Naive thymus-derived CD4-positive, alpha-beta T cell (primary cell): Measurements from ENCODE around the gene VCL. TPM values are rescaled to one million over a fixed set of nuclear protein-coding genes. Genes with fewer than 3 reads are reported as not detected.

Experiments used
- ATAC-seq: fragments of 150-1000 bp; cut with Tn5 transposase; 2 replicates; pipeline ENCODE4 v1.10.0; 2021; ENCODE audit warnings: mild to moderate bottlenecking, moderate library complexity
- CTCF ChIA-PET: fragments of 350-600 bp; sonication (Branson Sonifier 250); formaldehyde crosslinking; loops from one replicate; lab custom pipeline; 2021; ENCODE audit warnings: antibody characterized with exemption; lab: Charles Lee
- POLR2A ChIA-PET: fragments of 350-600 bp; sonication (Branson Sonifier 250); formaldehyde crosslinking; loops from one replicate; lab custom pipeline; 2021; ENCODE audit warnings: antibody characterized with exemption, inconsistent platforms; lab: Charles Lee
- DNase-seq, 9 donors: peaks; one replicate each; pipeline versions ENCODE4 v3.0.0 to v3.0.0-alpha.2; 2020 to 2022; ENCODE audit warnings: mixed read lengths in 1 of 9
- H3K27ac ChIP-seq: one replicate; pipeline ENCODE4 v1.7.0; 2013; ENCODE audit warnings: mild to moderate bottlenecking, low read depth, low read length, moderate library complexity
- H3K27me3 ChIP-seq, 2 donors: one replicate each; pipeline ENCODE4 v1.7.0; 2013; ENCODE audit warnings: low read length in 2 of 2, mild to moderate bottlenecking in 2 of 2, moderate library complexity in 2 of 2; ENCODE audit not compliant: control insufficient read depth in 2 of 2, insufficient read depth in 2 of 2
- H3K36me3 ChIP-seq, 3 experiments: 1 replicate in 2 of 3; 2 replicates in 1 of 3; pipeline ENCODE4 v1.7.0; 2013; ENCODE audit warnings: low read length in 3 of 3, mild to moderate bottlenecking in 3 of 3, moderate library complexity in 1 of 3; ENCODE audit not compliant: insufficient read depth in 3 of 3, control insufficient read depth in 2 of 3
- H3K4me1 ChIP-seq, 2 donors: one replicate each; pipeline ENCODE4 v1.7.0; 2013; ENCODE audit warnings: low read length in 2 of 2, mild to moderate bottlenecking in 2 of 2, moderate library complexity in 1 of 2; ENCODE audit not compliant: control insufficient read depth in 2 of 2, insufficient read depth in 2 of 2
- H3K4me3 ChIP-seq: 2 replicates; pipeline ENCODE4 v1.7.0; 2013; ENCODE audit warnings: mild to moderate bottlenecking, low read length
- H3K9me3 ChIP-seq, 3 experiments: 1 replicate in 2 of 3; 2 replicates in 1 of 3; pipeline ENCODE4 v1.7.0; 2013; ENCODE audit warnings: low read length in 3 of 3; ENCODE audit not compliant: control insufficient read depth in 2 of 3
- H3K27ac Mint-ChIP-seq, 9 donors: one replicate each; pipeline ENCODE4 v1.8.0; 2020 to 2022; ENCODE audit warnings: mixed read lengths in 9 of 9, mild to moderate bottlenecking in 8 of 9, moderate library complexity in 5 of 9, inconsistent platforms in 2 of 9
- H3K27me3 Mint-ChIP-seq, 5 donors: one replicate each; pipeline ENCODE4 v1.8.0; 2021 to 2022; ENCODE audit warnings: mixed read lengths in 5 of 5, mild to moderate bottlenecking in 1 of 5
- H3K36me3 Mint-ChIP-seq, 5 donors: one replicate each; pipeline ENCODE4 v1.8.0; 2020 to 2022; ENCODE audit warnings: mixed read lengths in 5 of 5, mild to moderate bottlenecking in 3 of 5, inconsistent platforms in 1 of 5
- H3K4me1 Mint-ChIP-seq, 7 donors: one replicate each; pipeline ENCODE4 v1.8.0; 2020 to 2022; ENCODE audit warnings: mixed read lengths in 7 of 7, mild to moderate bottlenecking in 3 of 7, inconsistent platforms in 1 of 7
- H3K4me3 Mint-ChIP-seq, 10 donors: one replicate each; pipeline ENCODE4 v1.8.0; 2020 to 2022; ENCODE audit warnings: mild to moderate bottlenecking in 10 of 10, mixed read lengths in 10 of 10, moderate library complexity in 6 of 10, inconsistent platforms in 2 of 10
- H3K9me3 Mint-ChIP-seq, 11 donors: one replicate each; pipeline ENCODE4 v1.8.0; 2020 to 2022; ENCODE audit warnings: mixed read lengths in 11 of 11, mild to moderate bottlenecking in 4 of 11, inconsistent platforms in 1 of 11, moderate library complexity in 1 of 11
- intact Hi-C, 2 donors: fragments of 100-400 bp; cut with micrococcal nuclease; formaldehyde crosslinking; loops; one replicate each; pipeline ENCODE4 v1.15.1; 2023
- polyA plus RNA-seq, 2 donors: library from polyadenylated mRNA; unstranded; fragments of 300-500 nt; fragmentation: Illumina TruSeq; gene quantifications; one replicate each; pipeline ENCODE4 v1.2.3, GENCODE V29; 2021
- total RNA-seq, 6 experiments: library from RNA in 5 of 6; stranded (reverse) in 5 of 6; gene quantifications; 1 replicate in 5 of 6; 2 replicates in 1 of 6; pipeline ENCODE4 v1.2.3 and lab custom pipeline; 2021 to 2026

VCL gene
- total and polyA plus RNA-seq, 7 experiments from 2014 or later, result 9.0 to 67.7 (median 16.5) TPM

DNA sequence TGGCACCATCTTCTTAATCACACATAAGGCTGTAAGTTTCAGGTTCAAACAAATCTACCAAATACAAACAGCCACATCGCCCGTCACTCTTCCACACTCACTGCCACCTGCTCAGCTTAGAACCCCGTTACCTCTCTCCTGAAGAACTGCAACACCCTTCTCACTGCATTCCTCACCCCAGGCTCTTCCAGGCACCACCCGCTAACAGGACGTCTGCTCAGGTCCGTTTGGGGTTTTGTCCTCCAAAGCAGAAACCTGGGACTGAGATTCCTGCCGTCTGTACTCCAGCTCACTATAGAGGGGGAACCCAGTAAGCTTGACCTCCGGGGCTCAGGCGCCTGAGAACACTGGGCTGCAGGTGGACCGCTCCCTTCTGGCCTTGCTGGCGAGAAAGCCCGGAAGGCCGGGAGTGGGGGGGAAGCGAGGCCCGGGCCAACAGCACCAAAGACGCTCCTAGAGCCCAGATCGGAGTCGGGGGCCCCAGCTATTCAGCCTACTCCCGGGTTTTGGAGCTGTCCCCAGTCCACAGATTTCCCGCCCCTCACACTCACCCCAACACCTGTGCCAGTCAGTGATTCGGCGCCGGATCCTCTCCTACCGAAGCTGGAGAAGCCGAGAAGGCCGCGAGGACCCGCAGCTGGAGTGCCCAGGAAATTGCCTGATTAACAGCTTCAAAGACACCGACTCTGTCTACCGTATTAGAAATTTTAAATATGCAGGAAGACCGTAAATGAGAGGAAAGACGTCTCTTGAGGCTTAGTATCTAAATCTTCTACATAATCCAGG is 152.5 kb downstream of the VCL start, which contains the start of gene AP3M1:
Gene AP3M1, minus strand, starts transcription at position 625 of the 786 bp plus-strand sequence. CDS start 12,449 bp downstream, outside the sequence.
- H3K36me3 ChIP-seq, result peaks cover 0 to 11% (median 0%) of the 10 kb centered on the region in 3 experiments
- peaks cover 17 to 28% of the 10 kb centered on the region in 2 donors for H3K4me1 ChIP-seq
- H3K9me3 Mint-ChIP-seq, result no peaks in the 10 kb centered on the region
- H3K9me3 ChIP-seq, result no peaks in the 10 kb centered on the region
- peak within 1 kb of the TSS; percentile 84 for H3K27ac ChIP-seq
- DNase-seq (peak in 3 of 9 donors; percentile 63 to 87 (median 75)), ATAC-seq (peak; percentile 76)
- peak within 1 kb of the TSS in 4 of 9 donors; percentile 43 to 78 (median 53) for H3K27ac Mint-ChIP-seq
- peak within 1 kb of the TSS; percentile 90 for H3K4me3 ChIP-seq
- no peaks in the 10 kb centered on the region for H3K27me3 ChIP-seq
- no peaks in the 10 kb centered on the region for H3K27me3 Mint-ChIP-seq
- ChIA-PET POLR2A (interaction anchor here (0.6 to 2.3 kb wide), 16 partner anchors 13 to 1829 kb away, joined by 3 to 16 read pairs (median 6); partner anchors contain the start of genes SAMD8, VCL and VDAC2), CTCF (interaction anchor here (0.7 to 2.1 kb wide), 5 partner anchors 25 to 65 kb away, joined by 3 to 13 read pairs (median 5); no protein-coding TSS in a partner anchor)
- H3K36me3 Mint-ChIP-seq, result peaks cover 0 to 13% (median 4%) of the 10 kb centered on the region in 5 donors
- intact Hi-C loops, result loop anchor here (1.0 to 5.0 kb wide), 9 partner anchors 84 to 1084 kb away; partner anchors contain the start of genes CAMK2G (in 1 of the 2), P4HA1 (in 1 of the 2), PPP3CB (in 1 of the 2) and VCL (in 1 of the 2)
- H3K4me3 Mint-ChIP-seq, result no peak within 1 kb of the TSS
- peaks cover 39 to 64% (median 55%) of the 10 kb centered on the region in 7 donors for H3K4me1 Mint-ChIP-seq

DNA sequence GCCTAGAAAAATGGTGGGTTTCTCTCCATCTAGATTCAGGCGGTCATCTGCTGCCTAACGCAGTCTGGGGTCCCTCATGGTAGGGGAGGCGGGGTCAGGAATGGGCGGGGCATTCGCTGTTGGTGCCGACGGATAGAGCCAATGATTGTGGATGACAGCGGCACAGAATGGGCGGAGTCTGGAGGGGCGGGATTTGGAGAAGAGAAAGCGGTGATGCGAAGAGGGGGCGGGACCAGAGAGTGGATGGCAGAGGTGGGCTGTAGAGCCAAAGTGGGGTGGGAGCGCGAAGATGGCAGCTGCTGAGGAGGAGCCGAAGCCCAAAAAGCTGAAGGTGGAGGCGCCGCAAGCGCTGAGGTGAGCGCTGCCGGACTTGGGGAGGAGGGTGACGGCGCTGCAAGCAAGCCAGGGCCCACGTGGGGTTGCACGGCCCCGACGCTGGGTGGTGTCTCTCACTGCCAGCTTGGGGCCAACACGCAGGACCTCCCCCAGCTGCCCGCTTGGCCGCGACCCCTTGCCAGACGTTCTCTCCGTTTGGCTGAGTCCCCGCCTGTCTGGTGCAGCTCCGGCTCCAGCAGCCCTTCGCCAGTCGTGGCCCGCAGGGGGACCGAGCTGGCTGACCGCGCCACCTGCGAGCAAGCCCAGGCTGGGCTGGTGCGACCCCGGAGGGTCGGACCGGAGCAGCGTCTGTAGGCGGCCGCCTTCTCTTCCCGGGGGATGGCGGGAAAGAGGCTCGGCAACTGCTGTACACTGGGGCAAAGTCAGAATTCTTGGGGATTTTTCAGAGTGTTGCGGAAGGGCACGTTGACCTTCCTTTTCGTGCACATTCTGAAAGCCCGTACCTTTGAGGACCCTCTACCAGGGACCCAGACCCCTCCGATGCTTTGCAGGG is 153.3 kb downstream of the VCL start, which contains the start of gene ADK:
Gene ADK, plus strand, starts transcription at position 232 of the 889 bp plus-strand sequence. Its CDS starts 58 bp downstream, at position 290.
- H3K4me3 ChIP-seq, result peak within 1 kb of the TSS; percentile 90
- no peaks in the 10 kb centered on the region for H3K9me3 ChIP-seq
- POLR2A ChIA-PET, result interaction anchor here (0.8 to 2.3 kb wide), 14 partner anchors 17 to 1059 kb away, joined by 3 to 16 read pairs (median 7); partner anchors contain the start of genes SAMD8, VCL and VDAC2
- no peaks in the 10 kb centered on the region for H3K9me3 Mint-ChIP-seq
- H3K4me1 Mint-ChIP-seq, result peaks cover 36 to 56% (median 47%) of the 10 kb centered on the region in 7 donors
- DNase-seq (peak; percentile 96 to 100 (median 99)), ATAC-seq (peak; percentile 99)
- peaks cover 0 to 11% (median 0%) of the 10 kb centered on the region in 3 experiments for H3K36me3 ChIP-seq
- H3K27ac ChIP-seq, result peak within 1 kb of the TSS; percentile 84
- intact Hi-C loops, result loop anchor here (1.0 to 5.0 kb wide), 21 partner anchors 18 to 1083 kb away; partner anchors contain the start of genes KAT6B (in 2 of the 2), SAMD8 (in 2 of the 2), VDAC2 (in 2 of the 2) and ZSWIM8 (in 2 of the 2)
- H3K4me1 ChIP-seq, result peaks cover 17 to 24% of the 10 kb centered on the region in 2 donors
- H3K27me3 ChIP-seq, result no peaks in the 10 kb centered on the region
- H3K27me3 Mint-ChIP-seq, result no peaks in the 10 kb centered on the region
- CTCF ChIA-PET, result interaction anchor here (0.6 to 2.1 kb wide), 6 partner anchors 25 to 113 kb away, joined by 3 to 13 read pairs (median 5); no protein-coding TSS in a partner anchor
- peak within 1 kb of the TSS in 5 of 9 donors; percentile 8 to 78 (median 47) for H3K27ac Mint-ChIP-seq
- H3K36me3 Mint-ChIP-seq, result peaks cover 0 to 10% (median 4%) of the 10 kb centered on the region in 5 donors
- no peak within 1 kb of the TSS for H3K4me3 Mint-ChIP-seq

DNA sequence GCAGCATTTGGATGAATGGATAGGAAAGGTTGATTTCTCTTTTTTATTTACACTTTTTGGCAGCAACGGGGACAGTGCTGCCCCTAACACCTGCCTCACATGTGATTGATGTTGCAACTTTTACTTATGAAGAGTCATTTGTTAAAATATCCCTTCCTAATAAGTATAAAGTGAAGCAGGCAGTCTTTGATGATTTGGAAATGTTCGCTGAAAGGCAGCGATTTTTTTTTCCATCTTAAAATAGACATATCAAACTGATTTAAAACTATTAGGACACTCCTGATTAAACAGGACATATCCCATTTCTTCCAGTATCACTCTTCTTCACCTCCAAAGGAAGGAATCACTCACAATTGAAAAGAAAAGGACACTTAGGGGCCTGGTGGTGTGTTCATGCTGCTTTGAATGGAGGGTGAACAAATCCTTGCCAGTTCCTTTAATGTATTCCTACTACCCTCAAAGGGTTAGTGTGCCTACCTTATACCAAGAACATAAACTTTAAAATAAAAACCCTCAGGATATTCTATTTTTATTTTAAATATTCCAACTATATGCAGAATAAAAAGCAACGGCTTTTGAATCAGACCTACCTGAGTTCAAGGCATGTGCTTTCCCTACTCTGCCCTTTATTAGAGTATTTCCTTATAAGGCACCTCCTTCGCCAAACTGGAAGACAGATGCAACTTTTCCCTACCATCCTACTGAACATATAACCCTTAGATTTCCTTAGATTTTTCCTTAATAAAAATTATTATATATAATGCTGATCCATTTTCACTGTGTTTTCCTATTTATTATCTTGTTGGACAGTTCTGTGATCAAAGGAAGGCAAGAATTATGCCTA is 154.2 kb downstream of the VCL start:
- no peaks in the 10 kb centered on the region for H3K9me3 Mint-ChIP-seq
- CTCF ChIA-PET, result interaction anchor here (2.1 kb wide), 1 partner anchor 61 kb away, joined by 13 read pairs; no protein-coding TSS in a partner anchor
- intact Hi-C loops, result loop anchor here (1.0 to 5.0 kb wide), 18 partner anchors 17 to 1082 kb away; partner anchors contain the start of genes KAT6B (in 2 of the 2), SAMD8 (in 2 of the 2), VDAC2 (in 2 of the 2) and ZSWIM8 (in 2 of the 2)

DNA sequence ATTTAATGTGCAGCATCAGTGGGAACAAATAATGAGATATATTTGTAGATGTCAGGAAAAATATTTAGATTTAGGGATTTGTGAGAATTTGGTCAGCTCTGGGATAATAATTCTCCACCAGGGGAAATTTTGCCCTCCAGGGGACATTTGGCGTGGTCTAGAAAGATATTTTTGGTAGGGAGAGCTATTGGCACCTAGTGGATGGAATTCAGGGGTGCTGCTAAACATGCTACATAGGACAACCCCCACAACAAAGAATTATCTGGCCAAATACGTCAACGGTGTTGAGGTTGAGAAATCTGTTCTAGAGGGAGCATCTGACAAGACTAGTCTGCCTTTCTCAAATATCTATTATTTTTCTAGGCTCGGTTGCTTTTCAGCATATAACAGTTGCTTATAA is 155.2 kb downstream of the VCL start:
- ChIA-PET CTCF (no interaction called here), POLR2A (interaction anchor here (1.0 to 1.3 kb wide), 2 partner anchors 33 to 74 kb away, joined by 3 read pairs; no protein-coding TSS in a partner anchor)
- H3K4me3 ChIP-seq, result no peak overlapping the region
- H3K36me3 ChIP-seq, result peaks cover 0 to 11% (median 0%) of the 10 kb centered on the region in 3 experiments
- Mint-ChIP-seq H3K27me3 (no peaks in the 10 kb centered on the region), H3K9me3 (no peaks in the 10 kb centered on the region), H3K27ac (no peak overlapping the region), H3K36me3 (peaks cover 0 to 5% (median 0%) of the 10 kb centered on the region in 5 donors), H3K4me1 (peaks cover 28 to 48% (median 37%) of the 10 kb centered on the region in 7 donors), H3K4me3 (peak overlapping the region in 5 of 10 donors; percentile 4 to 30 (median 5))
- H3K27ac ChIP-seq, result no peak overlapping the region
- no peaks in the 10 kb centered on the region for H3K27me3 ChIP-seq
- ATAC-seq, result no peak
- no peak for DNase-seq
- no peaks in the 10 kb centered on the region for H3K9me3 ChIP-seq
- intact Hi-C loops, result loop anchor here in 1 of 2 donors (5.0 kb wide), 1 partner anchor 1056 kb away; the partner anchor contains the start of gene P4HA1
- H3K4me1 ChIP-seq, result peaks cover 17 to 23% of the 10 kb centered on the region in 2 donors

More for the DNA sequence above, 154.2 kb downstream of the VCL start:
- H3K4me1 ChIP-seq, result peaks cover 17 to 23% of the 10 kb centered on the region in 2 donors
- peaks cover 0 to 11% (median 0%) of the 10 kb centered on the region in 3 experiments for H3K36me3 ChIP-seq
- H3K36me3 Mint-ChIP-seq, result peaks cover 0 to 7% (median 0%) of the 10 kb centered on the region in 5 donors
- H3K27ac Mint-ChIP-seq, result peak overlapping the region in 5 of 9 donors; percentile 8 to 78 (median 47)
- H3K4me1 Mint-ChIP-seq, result peaks cover 32 to 56% (median 42%) of the 10 kb centered on the region in 7 donors
- no peaks in the 10 kb centered on the region for H3K9me3 ChIP-seq
- H3K27ac ChIP-seq, result peak overlapping the region; percentile 84
- DNase-seq (no peak), ATAC-seq (no peak)
- peak overlapping the region in 3 of 10 donors; percentile 1 to 10 (median 3) for H3K4me3 Mint-ChIP-seq
- POLR2A ChIA-PET, result interaction anchor here (0.8 to 2.3 kb wide), 8 partner anchors 16 to 1058 kb away, joined by 3 to 16 read pairs (median 9); partner anchors contain the start of gene VDAC2
- H3K4me3 ChIP-seq, result peak overlapping the region; percentile 90
- no peaks in the 10 kb centered on the region for H3K27me3 ChIP-seq
- no peaks in the 10 kb centered on the region for H3K27me3 Mint-ChIP-seq

DNA sequence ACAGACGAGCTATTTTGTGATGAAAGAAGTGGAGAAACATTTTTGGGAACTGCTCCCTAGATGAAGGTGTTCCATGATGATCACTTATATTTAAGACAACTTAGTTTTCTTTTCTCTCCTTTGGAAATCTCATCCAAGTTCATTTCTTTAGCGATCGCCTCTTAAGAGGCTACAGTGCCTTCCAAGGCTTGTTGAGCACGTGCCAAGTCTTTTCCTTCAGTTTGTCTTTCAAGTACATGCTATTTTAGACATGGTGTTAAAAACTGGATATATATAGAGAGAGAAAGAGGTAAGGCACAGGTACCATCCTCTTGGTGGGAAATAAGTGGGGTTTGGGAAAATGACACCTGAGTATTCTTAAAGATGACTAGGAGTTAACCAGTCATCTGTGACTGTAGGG is 155.8 kb downstream of the VCL start:
- peaks cover 24 to 48% (median 34%) of the 10 kb centered on the region in 7 donors for H3K4me1 Mint-ChIP-seq
- no peak overlapping the region for H3K27ac ChIP-seq
- ATAC-seq (no peak), DNase-seq (no peak)
- H3K27me3 Mint-ChIP-seq, result no peaks in the 10 kb centered on the region
- peaks cover 0 to 5% (median 0%) of the 10 kb centered on the region in 5 donors for H3K36me3 Mint-ChIP-seq
- H3K27ac Mint-ChIP-seq, result no peak overlapping the region
- peak overlapping the region in 2 of 10 donors; percentile 4 to 30 for H3K4me3 Mint-ChIP-seq
- H3K27me3 ChIP-seq, result no peaks in the 10 kb centered on the region
- no peaks in the 10 kb centered on the region for H3K9me3 ChIP-seq
- peaks cover 0 to 11% (median 0%) of the 10 kb centered on the region in 3 experiments for H3K36me3 ChIP-seq
- H3K4me1 ChIP-seq, result peaks cover 17 to 23% of the 10 kb centered on the region in 2 donors
- no peak overlapping the region for H3K4me3 ChIP-seq
- intact Hi-C loops, result loop anchor here in 1 of 2 donors (5.0 kb wide), 1 partner anchor 1056 kb away; the partner anchor contains the start of gene P4HA1
- POLR2A ChIA-PET, result interaction anchor here (1.3 kb wide), 1 partner anchor 33 kb away, joined by 3 read pairs; no protein-coding TSS in a partner anchor
- no peaks in the 10 kb centered on the region for H3K9me3 Mint-ChIP-seq
- CTCF ChIA-PET, result no interaction called here
